ENCODE results near the gene RNF213. TPM values are rescaled to one million over a fixed set of nuclear protein-coding genes. Genes with fewer than 3 reads are reported as not detected.

RNF213 gene
- polyA plus RNA-seq, 4 donors = 35.4 to 71.4 (median 53.0) TPM

GRCh38 chr17:80264205-80265075 lies 3.8 kb downstream of the RNF213 start:
- Histone ChIP-seq H3K4me3 (ENCODE audit: low read depth in 1 of 3, low read length in 3 of 3) (peak overlapping the region; percentile 55 to 72 (median 71)), H3K27me3 (ENCODE audit: control insufficient read depth in 3 of 3, insufficient read depth in 3 of 3, low read length in 3 of 3) (no peaks in the 10 kb centered on the region), H3K4me1 (ENCODE audit: control insufficient read depth in 3 of 3, insufficient read depth in 2 of 3, low read depth in 1 of 3, low read length in 2 of 3) (peaks cover 7 to 36% (median 21%) of the 10 kb centered on the region in 3 donors), H3K9me3 (ENCODE audit: control insufficient read depth in 2 of 2, insufficient read depth in 1 of 2, low read depth in 1 of 2, low read length in 1 of 2) (no peaks in the 10 kb centered on the region), H3K27ac (ENCODE audit: low read depth in 1 of 3, low read length in 2 of 3) (peak overlapping the region; percentile 38 to 98 (median 81)), H3K36me3 (ENCODE audit: control insufficient read depth in 3 of 3, insufficient read depth in 2 of 3, low read depth in 1 of 3, low read length in 3 of 3) (peaks cover 0 to 46% (median 0%) of the 10 kb centered on the region in 3 donors)
- 38 to 47% (median 42%) methylated on average over 19 of the region's 19 CpGs for WGBS, 3 donors
- FAIRE-seq (no peak), DNase-seq (peak in 1 of 2 donors; percentile 37)

DNA sequence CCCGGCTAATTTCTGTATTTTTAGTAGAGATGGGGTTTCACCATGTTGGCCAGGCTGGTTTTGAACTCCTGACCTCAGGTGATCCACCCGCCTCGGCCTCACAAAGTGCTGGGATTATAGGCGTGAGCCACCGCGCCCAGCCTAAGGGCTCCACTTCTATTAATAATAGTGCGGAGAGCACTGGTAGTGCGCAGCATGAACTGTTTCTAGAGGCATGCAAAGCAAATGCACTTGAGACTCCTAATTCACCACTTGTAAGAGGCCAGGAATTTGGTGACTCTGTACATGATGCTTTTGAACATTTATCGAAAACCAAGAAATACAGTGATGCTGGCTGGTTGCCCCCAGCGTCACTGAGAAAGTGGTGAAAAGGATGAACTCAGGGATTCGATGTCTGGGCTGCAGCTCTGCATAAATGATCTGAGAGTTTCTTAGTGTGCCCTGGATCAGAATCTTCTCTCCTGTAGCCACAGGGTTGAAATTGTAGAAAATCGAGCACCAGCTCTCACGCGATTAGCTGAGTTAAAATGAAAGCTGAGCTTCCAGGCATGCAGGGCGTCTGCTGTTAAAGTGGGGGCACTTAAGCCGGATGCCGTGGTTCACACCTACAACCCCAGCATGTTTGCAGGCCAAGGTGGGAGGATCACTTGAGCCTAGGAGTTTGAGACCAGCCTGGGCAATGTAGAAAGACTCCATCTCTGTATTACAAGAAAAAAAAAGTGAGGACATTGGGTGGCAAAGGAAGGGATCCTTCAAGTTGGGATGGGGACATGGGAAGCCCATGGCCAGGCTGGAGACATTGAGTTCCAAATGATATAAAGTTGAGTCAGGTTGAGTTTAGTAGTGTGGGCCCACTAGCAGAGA lies 4.8 kb downstream of the RNF213 start:
- no peak overlapping the region for H3K27ac ChIP-seq (ENCODE audit: low read depth in 1 of 3, low read length in 2 of 3)
- H3K4me1 ChIP-seq (ENCODE audit: control insufficient read depth in 3 of 3, insufficient read depth in 2 of 3, low read depth in 1 of 3, low read length in 2 of 3) = peaks cover 6 to 31% (median 21%) of the 10 kb centered on the region in 3 donors
- H3K27me3 ChIP-seq (ENCODE audit: control insufficient read depth in 3 of 3, insufficient read depth in 3 of 3, low read length in 3 of 3) = no peaks in the 10 kb centered on the region
- FAIRE-seq = no peak
- 66 to 85% (median 72%) methylated on average over 15 to 17 of the region's 17 CpGs for WGBS, 3 donors
- H3K9me3 ChIP-seq (ENCODE audit: control insufficient read depth in 2 of 2, insufficient read depth in 1 of 2, low read depth in 1 of 2, low read length in 1 of 2) = no peaks in the 10 kb centered on the region
- peak in 1 of 2 donors; percentile 49 for DNase-seq
- peaks cover 0 to 53% (median 0%) of the 10 kb centered on the region in 3 donors for H3K36me3 ChIP-seq (ENCODE audit: control insufficient read depth in 3 of 3, insufficient read depth in 2 of 3, low read depth in 1 of 3, low read length in 3 of 3)
- no peak overlapping the region for H3K4me3 ChIP-seq (ENCODE audit: low read depth in 1 of 3, low read length in 3 of 3)

GRCh38 chr17:80267391-80267790 lies 6.7 kb downstream of the RNF213 start:
- Histone ChIP-seq H3K9me3 (ENCODE audit: control insufficient read depth in 2 of 2, insufficient read depth in 1 of 2, low read depth in 1 of 2, low read length in 1 of 2) (no peaks in the 10 kb centered on the region), H3K27me3 (ENCODE audit: control insufficient read depth in 3 of 3, insufficient read depth in 3 of 3, low read length in 3 of 3) (no peaks in the 10 kb centered on the region), H3K27ac (ENCODE audit: low read depth in 1 of 3, low read length in 2 of 3) (no peak overlapping the region), H3K36me3 (ENCODE audit: control insufficient read depth in 3 of 3, insufficient read depth in 2 of 3, low read depth in 1 of 3, low read length in 3 of 3) (peaks cover 0 to 59% (median 0%) of the 10 kb centered on the region in 3 donors), H3K4me3 (ENCODE audit: low read depth in 1 of 3, low read length in 3 of 3) (no peak overlapping the region), H3K4me1 (ENCODE audit: control insufficient read depth in 3 of 3, insufficient read depth in 2 of 3, low read depth in 1 of 3, low read length in 2 of 3) (peaks cover 6 to 22% (median 16%) of the 10 kb centered on the region in 3 donors)
- FAIRE-seq (no peak), DNase-seq (no peak)
- 94 to 97% (median 97%) methylated on average over 6 of the region's 6 CpGs for WGBS, 3 donors

DNA sequence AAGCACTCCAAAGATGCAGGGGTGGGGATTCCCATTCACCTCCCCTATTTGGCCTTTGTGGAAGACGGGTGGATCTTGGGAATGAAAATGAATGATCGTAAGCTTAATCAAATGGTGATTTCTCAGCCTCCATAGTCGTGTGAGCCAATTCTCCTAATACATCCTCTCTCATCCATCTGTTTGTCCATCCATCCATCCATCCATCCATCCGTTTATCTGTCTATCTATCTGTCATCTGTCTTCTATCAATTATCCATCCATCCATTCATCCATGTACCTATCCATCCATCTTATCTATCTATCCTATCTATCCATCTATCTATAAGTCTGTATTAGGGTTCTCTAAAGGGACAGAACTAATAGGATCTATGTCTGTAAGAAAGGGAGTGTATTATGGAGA lies 7.8 kb downstream of the RNF213 start:
- Histone ChIP-seq H3K27ac (ENCODE audit: low read depth in 1 of 3, low read length in 2 of 3) (no peak overlapping the region), H3K36me3 (ENCODE audit: control insufficient read depth in 3 of 3, insufficient read depth in 2 of 3, low read depth in 1 of 3, low read length in 3 of 3) (peaks cover 3 to 67% (median 4%) of the 10 kb centered on the region in 3 donors), H3K4me3 (ENCODE audit: low read depth in 1 of 3, low read length in 3 of 3) (no peak overlapping the region), H3K9me3 (ENCODE audit: control insufficient read depth in 2 of 2, insufficient read depth in 1 of 2, low read depth in 1 of 2, low read length in 1 of 2) (no peaks in the 10 kb centered on the region), H3K27me3 (ENCODE audit: control insufficient read depth in 3 of 3, insufficient read depth in 3 of 3, low read length in 3 of 3) (no peaks in the 10 kb centered on the region), H3K4me1 (ENCODE audit: control insufficient read depth in 3 of 3, insufficient read depth in 2 of 3, low read depth in 1 of 3, low read length in 2 of 3) (peaks cover 0 to 12% (median 9%) of the 10 kb centered on the region in 3 donors)
- DNase-seq = no peak
- FAIRE-seq = no peak
- 87 to 93% (median 91%) methylated on average over 4 of the region's 4 CpGs for WGBS, 3 donors

GRCh38 chr17:80269405-80269807 lies 8.8 kb downstream of the RNF213 start:
- DNase-seq (no peak), FAIRE-seq (no peak)
- Histone ChIP-seq H3K4me3 (ENCODE audit: low read depth in 1 of 3, low read length in 3 of 3) (no peak overlapping the region), H3K27me3 (ENCODE audit: control insufficient read depth in 3 of 3, insufficient read depth in 3 of 3, low read length in 3 of 3) (no peaks in the 10 kb centered on the region), H3K9me3 (ENCODE audit: control insufficient read depth in 2 of 2, insufficient read depth in 1 of 2, low read depth in 1 of 2, low read length in 1 of 2) (no peaks in the 10 kb centered on the region), H3K27ac (ENCODE audit: low read depth in 1 of 3, low read length in 2 of 3) (no peak overlapping the region), H3K36me3 (ENCODE audit: control insufficient read depth in 3 of 3, insufficient read depth in 2 of 3, low read depth in 1 of 3, low read length in 3 of 3) (peaks cover 3 to 70% (median 4%) of the 10 kb centered on the region in 3 donors), H3K4me1 (ENCODE audit: control insufficient read depth in 3 of 3, insufficient read depth in 2 of 3, low read depth in 1 of 3, low read length in 2 of 3) (peaks cover 0 to 9% (median 3%) of the 10 kb centered on the region in 3 donors)
- WGBS, 3 donors = 80 to 95% (median 87%) methylated on average over 2 of the region's 2 CpGs

- WGBS, 3 donors = 89 to 94% (median 93%) methylated on average over 10 of the region's 10 CpGs
- no peak for FAIRE-seq
- DNase-seq = no peak
- Histone ChIP-seq H3K27ac (ENCODE audit: low read depth in 1 of 3, low read length in 2 of 3) (no peak overlapping the region), H3K9me3 (ENCODE audit: control insufficient read depth in 2 of 2, insufficient read depth in 1 of 2, low read depth in 1 of 2, low read length in 1 of 2) (no peaks in the 10 kb centered on the region), H3K27me3 (ENCODE audit: control insufficient read depth in 3 of 3, insufficient read depth in 3 of 3, low read length in 3 of 3) (no peaks in the 10 kb centered on the region), H3K4me3 (ENCODE audit: low read depth in 1 of 3, low read length in 3 of 3) (no peak overlapping the region), H3K36me3 (ENCODE audit: control insufficient read depth in 3 of 3, insufficient read depth in 2 of 3, low read depth in 1 of 3, low read length in 3 of 3) (peaks cover 3 to 65% (median 4%) of the 10 kb centered on the region in 3 donors), H3K4me1 (ENCODE audit: control insufficient read depth in 3 of 3, insufficient read depth in 2 of 3, low read depth in 1 of 3, low read length in 2 of 3) (peaks cover 0 to 5% (median 0%) of the 10 kb centered on the region in 3 donors)
These were observed 9.5 kb downstream of the RNF213 start for GRCh38 chr17:80270104-80270503.

DNA sequence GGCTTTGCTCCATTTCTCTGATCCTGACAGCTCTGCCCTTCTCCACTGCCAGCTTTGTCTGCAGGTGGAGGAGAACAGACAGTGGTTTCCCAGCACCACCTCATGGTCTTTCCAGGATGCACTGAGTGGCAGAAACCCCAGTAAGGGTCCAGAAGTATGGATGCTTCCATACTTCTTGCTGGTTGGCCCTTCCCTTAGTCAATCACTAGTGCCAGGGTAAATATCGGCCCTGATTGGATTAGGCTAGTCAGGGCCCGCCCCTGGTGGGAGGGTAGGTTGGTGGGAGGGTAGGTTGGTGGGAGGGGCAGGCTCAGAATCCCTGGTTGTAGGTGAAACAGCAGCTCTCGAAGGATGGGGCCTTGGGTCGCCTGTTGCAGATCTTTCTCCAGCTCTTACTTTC lies 10.2 kb downstream of the RNF213 start:
- H3K4me3 ChIP-seq (ENCODE audit: low read depth in 1 of 3, low read length in 3 of 3) = no peak overlapping the region
- no peak overlapping the region for H3K27ac ChIP-seq (ENCODE audit: low read depth in 1 of 3, low read length in 2 of 3)
- H3K4me1 ChIP-seq (ENCODE audit: control insufficient read depth in 3 of 3, insufficient read depth in 2 of 3, low read depth in 1 of 3, low read length in 2 of 3) = peaks cover 0 to under 1% (median 0%) of the 10 kb centered on the region in 3 donors
- 77 to 97% (median 93%) methylated on average over 4 of the region's 4 CpGs for WGBS, 3 donors
- no peaks in the 10 kb centered on the region for H3K9me3 ChIP-seq (ENCODE audit: control insufficient read depth in 2 of 2, insufficient read depth in 1 of 2, low read depth in 1 of 2, low read length in 1 of 2)
- H3K27me3 ChIP-seq (ENCODE audit: control insufficient read depth in 3 of 3, insufficient read depth in 3 of 3, low read length in 3 of 3) = no peaks in the 10 kb centered on the region
- peaks cover 3 to 64% (median 4%) of the 10 kb centered on the region in 3 donors for H3K36me3 ChIP-seq (ENCODE audit: control insufficient read depth in 3 of 3, insufficient read depth in 2 of 3, low read depth in 1 of 3, low read length in 3 of 3)
- DNase-seq (peak in 1 of 2 donors; percentile 42), FAIRE-seq (no peak)

GRCh38 chr17:80272366-80272765 lies 11.7 kb downstream of the RNF213 start:
- no peak for FAIRE-seq
- Histone ChIP-seq H3K9me3 (ENCODE audit: control insufficient read depth in 2 of 2, insufficient read depth in 1 of 2, low read depth in 1 of 2, low read length in 1 of 2) (no peaks in the 10 kb centered on the region), H3K27ac (ENCODE audit: low read depth in 1 of 3, low read length in 2 of 3) (no peak overlapping the region), H3K36me3 (ENCODE audit: control insufficient read depth in 3 of 3, insufficient read depth in 2 of 3, low read depth in 1 of 3, low read length in 3 of 3) (peaks cover 3 to 59% (median 4%) of the 10 kb centered on the region in 3 donors), H3K27me3 (ENCODE audit: control insufficient read depth in 3 of 3, insufficient read depth in 3 of 3, low read length in 3 of 3) (no peaks in the 10 kb centered on the region), H3K4me1 (ENCODE audit: control insufficient read depth in 3 of 3, insufficient read depth in 2 of 3, low read depth in 1 of 3, low read length in 2 of 3) (no peaks in the 10 kb centered on the region), H3K4me3 (ENCODE audit: low read depth in 1 of 3, low read length in 3 of 3) (no peak overlapping the region)
- WGBS, 3 donors = 90 to 91% (median 91%) methylated on average over 10 of the region's 10 CpGs
- no peak for DNase-seq
